DMS53 treated with DMSO at 0.1 percent for 48 hours (cell line): ENCODE data around the gene OSBPL2.

Source experiments
- DNase-seq: peaks from one replicate; lab custom pipeline; 2025; ENCODE audit not compliant: unreplicated experiment; lab: John Stamatoyannopoulos, UW

OSBPL2 gene

GRCh38 chr20:62237801-62238568 lies at the start of gene OSBPL2:
Gene OSBPL2 (plus strand): TSS chr20:62238521. CDS start chr20:62256185, 17,664 bp downstream.
- peak; percentile 95 for DNase-seq

- no peak for DNase-seq
These were observed 47.5 kb upstream of the OSBPL2 start for GRCh38 chr20:62190639-62191411.

GRCh38 chr20:62191781-62192559 lies 46.4 kb upstream of the OSBPL2 start:
- DNase-seq, result no peak

GRCh38 chr20:62192635-62193034 lies 45.7 kb upstream of the OSBPL2 start:
- no peak for DNase-seq

GRCh38 chr20:62193079-62194025 lies 45.0 kb upstream of the OSBPL2 start:
- no peak for DNase-seq

GRCh38 chr20:62195075-62195405 lies 43.3 kb upstream of the OSBPL2 start:
- no peak for DNase-seq

GRCh38 chr20:62195736-62196135 lies 42.6 kb upstream of the OSBPL2 start:
- no peak for DNase-seq

- DNase-seq, result no peak
These were observed 42.0 kb upstream of the OSBPL2 start for GRCh38 chr20:62196286-62196685.

- no peak for DNase-seq
These were observed 41.0 kb upstream of the OSBPL2 start for GRCh38 chr20:62197311-62197710.

GRCh38 chr20:62197801-62198200 lies 40.5 kb upstream of the OSBPL2 start:
- DNase-seq, result no peak

- no peak for DNase-seq
These were observed 39.8 kb upstream of the OSBPL2 start for GRCh38 chr20:62198496-62198895.

GRCh38 chr20:62198931-62199330 lies 39.4 kb upstream of the OSBPL2 start:
- no peak for DNase-seq

- DNase-seq, result no peak
These were observed 37.7 kb upstream of the OSBPL2 start for GRCh38 chr20:62200491-62201172.

GRCh38 chr20:62201173-62202082 lies 36.9 kb upstream of the OSBPL2 start:
- no peak for DNase-seq

GRCh38 chr20:62202083-62202395 lies 36.3 kb upstream of the OSBPL2 start:
- DNase-seq, result no peak

- no peak for DNase-seq
These were observed 35.5 kb upstream of the OSBPL2 start for GRCh38 chr20:62202676-62203377.

- no peak for DNase-seq
These were observed 34.8 kb upstream of the OSBPL2 start for GRCh38 chr20:62203378-62204030.
